H9 (cell line): Measurements from ENCODE around the gene COL27A1. TPM values are rescaled to one million over a fixed set of nuclear protein-coding genes. Genes with fewer than 3 reads are reported as not detected.
A peak's percentile ranks its signal among the peaks of the same experiment; 100 is the strongest.

Experiments used
- DNase-seq: peaks from one replicate; pipeline ENCODE4 v3.0.0-alpha.2; 2017
- H2AFZ ChIP-seq: one replicate; pipeline ENCODE4 v1.6.1; 2013; ENCODE audit warnings: mild to moderate bottlenecking, low read length, control low read depth, moderate library complexity
- H2AK5ac ChIP-seq: 2 replicates; pipeline ENCODE4 v1.6.1; 2013; ENCODE audit warnings: low read length, control low read depth, mixed read lengths; ENCODE audit not compliant: insufficient read length
- H2BK120ac ChIP-seq: one replicate; pipeline ENCODE4 v1.6.1; 2013; ENCODE audit warnings: low read depth, mild to moderate bottlenecking, low read length, control low read depth, inconsistent platforms; ENCODE audit not compliant: poor library complexity, severe bottlenecking
- H2BK12ac ChIP-seq: 2 replicates; pipeline ENCODE4 v1.6.1; 2013; ENCODE audit warnings: low read length, control low read depth, mixed read lengths, low read depth; ENCODE audit not compliant: insufficient read length
- H2BK15ac ChIP-seq: 2 replicates; pipeline ENCODE4 v1.6.1; 2013; ENCODE audit warnings: low read depth, low read length, control low read depth
- H2BK20ac ChIP-seq: one replicate; pipeline ENCODE4 v1.6.1; 2013; ENCODE audit warnings: low read depth, mild to moderate bottlenecking, low read length, control low read depth, inconsistent platforms; ENCODE audit not compliant: poor library complexity, severe bottlenecking
- H2BK5ac ChIP-seq: 2 replicates; pipeline ENCODE4 v1.6.1; 2013; ENCODE audit warnings: low read length, control low read depth, mixed read lengths; ENCODE audit not compliant: insufficient read length
- H3K14ac ChIP-seq: 2 replicates; pipeline ENCODE4 v1.6.1; 2013; ENCODE audit warnings: low read length, control low read depth; ENCODE audit not compliant: insufficient read depth
- H3K18ac ChIP-seq: 2 replicates; pipeline ENCODE4 v1.6.1; 2013; ENCODE audit warnings: low read depth, mild to moderate bottlenecking, mixed read lengths, low read length, control low read depth; ENCODE audit not compliant: insufficient read length
- H3K23ac ChIP-seq: 2 replicates; pipeline ENCODE4 v1.6.1; 2013; ENCODE audit warnings: low read length, control low read depth, mixed read lengths, low read depth; ENCODE audit not compliant: insufficient read length
- H3K23me2 ChIP-seq: 2 replicates; pipeline ENCODE4 v1.6.1; 2013; ENCODE audit warnings: low read depth, mild to moderate bottlenecking, mixed read lengths, low read length, control low read depth; ENCODE audit not compliant: insufficient read length, poor library complexity, severe bottlenecking
- H3K27ac ChIP-seq: 2 replicates; pipeline ENCODE4 v1.5.1; 2013; ENCODE audit warnings: low read length, control low read depth, mixed read lengths, low read depth; ENCODE audit not compliant: insufficient read length
- H3K27me3 ChIP-seq: 2 replicates; pipeline ENCODE4 v1.6.1; 2013; ENCODE audit warnings: low read length, control low read depth, inconsistent platforms; ENCODE audit not compliant: insufficient read depth
- H3K4ac ChIP-seq: 2 replicates; pipeline ENCODE4 v1.6.1; 2013; ENCODE audit warnings: low read depth, mild to moderate bottlenecking, control low read depth, inconsistent platforms, low read length, moderate library complexity
- H3K4me1 ChIP-seq: 2 replicates; pipeline ENCODE4 v1.6.1; 2013; ENCODE audit warnings: low read length, control low read depth, inconsistent platforms; ENCODE audit not compliant: insufficient read depth
- H3K4me2 ChIP-seq: 2 replicates; pipeline ENCODE4 v1.6.1; 2013; ENCODE audit warnings: low read length, control low read depth, mixed read lengths; ENCODE audit not compliant: insufficient read length, insufficient read depth
- H3K56ac ChIP-seq: 2 replicates; pipeline ENCODE4 v1.6.1; 2013; ENCODE audit warnings: low read depth, mild to moderate bottlenecking, mixed read lengths, low read length, control low read depth; ENCODE audit not compliant: insufficient read length
- H3K79me1 ChIP-seq: 2 replicates; pipeline ENCODE4 v1.6.1; 2013; ENCODE audit warnings: low read depth, mild to moderate bottlenecking, moderate library complexity, low read length, control low read depth, inconsistent platforms; ENCODE audit not compliant: insufficient read depth, poor library complexity, severe bottlenecking
- H3K79me2 ChIP-seq: 2 replicates; pipeline ENCODE4 v1.6.1; 2013; ENCODE audit warnings: low read length, control low read depth, inconsistent platforms; ENCODE audit not compliant: insufficient read depth
- H3K9ac ChIP-seq: 2 replicates; pipeline ENCODE4 v1.6.1; 2013; ENCODE audit warnings: low read length, control low read depth, mixed read lengths; ENCODE audit not compliant: insufficient read length; ENCODE audit errors: extremely low read depth
- H3K9me3 ChIP-seq: one replicate; pipeline ENCODE4 v1.6.1; 2013; ENCODE audit warnings: low read depth, low read length, inconsistent platforms; ENCODE audit not compliant: control insufficient read depth
- H3T11ph ChIP-seq: one replicate; pipeline ENCODE4 v1.6.1; 2013; ENCODE audit warnings: mild to moderate bottlenecking, low read length, control low read depth, inconsistent platforms
- H4K20me1 ChIP-seq: one replicate; pipeline ENCODE4 v1.6.1; 2013; ENCODE audit not compliant: control insufficient read depth, insufficient read length, insufficient read depth
- H4K5ac ChIP-seq: 2 replicates; pipeline ENCODE4 v1.6.1; 2013; ENCODE audit warnings: low read depth, mild to moderate bottlenecking, mixed read lengths, low read length, control low read depth; ENCODE audit not compliant: insufficient read length
- H4K8ac ChIP-seq: replicated peaks from 2 replicates; pipeline ENCODE4 v1.6.1; 2013; ENCODE audit warnings: low read length, control low read depth, mixed read lengths, low read depth; ENCODE audit not compliant: insufficient read length
- H4K91ac ChIP-seq: 2 replicates; pipeline ENCODE4 v1.6.1; 2013; ENCODE audit warnings: low read depth, mild to moderate bottlenecking, moderate library complexity, mixed read lengths, low read length, control low read depth; ENCODE audit not compliant: insufficient read length
- H3K27ac Mint-ChIP-seq, 3 experiments: 2 replicates in 2 of 3; 3 replicates in 1 of 3; pipeline ENCODE4 v1.8.0; 2020 to 2021; ENCODE audit warnings: mixed read lengths in 3 of 3, mild to moderate bottlenecking in 1 of 3, moderate library complexity in 1 of 3
- H3K27me3 Mint-ChIP-seq: 2 replicates; pipeline ENCODE4 v1.8.0; 2021; ENCODE audit warnings: low read depth, mild to moderate bottlenecking, moderate library complexity, mixed read lengths
- H3K36me3 Mint-ChIP-seq, 3 experiments: 2 replicates in 2 of 3; 3 replicates in 1 of 3; pipeline ENCODE4 v1.8.0; 2020 to 2021; ENCODE audit warnings: low read depth in 3 of 3, mixed read lengths in 3 of 3; ENCODE audit not compliant: insufficient read depth in 1 of 3
- H3K4me1 Mint-ChIP-seq, 2 experiments: 2 replicates each; pipeline ENCODE4 v1.8.0; 2020; ENCODE audit warnings: mixed read lengths in 2 of 2
- H3K4me3 Mint-ChIP-seq, 2 experiments: 2 replicates in 1 of 2; 3 replicates in 1 of 2; pipeline ENCODE4 v1.8.0; 2020 to 2021; ENCODE audit warnings: mild to moderate bottlenecking in 2 of 2, mixed read lengths in 2 of 2, moderate library complexity in 1 of 2
- H3K9me3 Mint-ChIP-seq, 2 experiments: 2 replicates in 1 of 2; 3 replicates in 1 of 2; pipeline ENCODE4 v1.8.0; 2020; ENCODE audit warnings: mild to moderate bottlenecking in 2 of 2, mixed read lengths in 2 of 2, moderate library complexity in 1 of 2
- WGBS: extraction: QIAGEN DNeasy Blood & Tissue Kit; methylation state at CpG from one replicate; pipeline ENCODE4 v1.1.7; 2013; ENCODE audit warnings: missing lambda C conversion rate, low lambda C conversion rate, mixed read lengths; ENCODE audit not compliant: insufficient read length; ENCODE audit errors: extremely low coverage; 5-methylcytosine and 5-hydroxymethylcytosine counted together
- total RNA-seq: library from RNA; stranded (reverse); gene quantifications from 2 replicates; pipeline ENCODE4 v1.2.1, GENCODE V29; 2021
- TF ChIP-seq, protein P1 (sequence below): fragments of 200-600 bp; sonication (generic); conservative IDR thresholded peaks from 3 replicates; pipeline ENCODE4 v1.8.0; 2021; ENCODE audit warnings: antibody characterized with exemption, mild to moderate bottlenecking

The COL27A1 gene
- total RNA-seq, 1 experiment from 2014 or later: 17.9 TPM

DNA sequence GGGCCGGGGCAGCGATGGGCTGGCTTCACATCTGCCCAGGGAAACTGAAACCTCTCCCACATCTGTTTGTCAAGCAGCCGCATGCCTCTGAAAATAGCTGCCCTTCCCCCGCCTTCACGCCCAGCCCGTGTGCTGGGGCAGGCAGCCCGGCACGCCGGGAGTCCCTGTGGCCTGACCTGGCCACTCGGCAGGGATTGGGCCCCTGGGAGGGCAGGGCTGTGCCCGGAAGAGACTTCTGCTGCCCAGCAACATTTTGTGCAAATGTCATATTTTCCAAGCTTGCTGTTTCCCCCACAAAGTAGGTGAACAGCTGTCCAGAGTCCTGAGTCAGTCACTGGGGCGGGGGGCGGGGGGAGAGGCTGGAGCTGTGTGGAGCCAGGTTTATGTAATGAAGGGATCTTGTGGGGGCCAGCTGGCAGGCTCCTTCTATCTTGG is 8.2 kb downstream of the COL27A1 start:
- peaks cover 4 to 10% (median 4%) of the 10 kb centered on the region in 3 experiments for H3K36me3 Mint-ChIP-seq
- peaks cover 13 to 23% of the 10 kb centered on the region in 2 experiments for H3K4me1 Mint-ChIP-seq

More for the DNA sequence above, 8.2 kb downstream of the COL27A1 start:
- H2BK12ac ChIP-seq: no peak overlapping the region
- no peak overlapping the region for H3K23ac ChIP-seq
- H2BK20ac ChIP-seq: no peak overlapping the region
- H3K79me1 ChIP-seq: no peaks in the 10 kb centered on the region
- no peak overlapping the region for H4K8ac ChIP-seq
- no peak overlapping the region for H2BK15ac ChIP-seq
- no peak overlapping the region for H3K4ac ChIP-seq
- no peaks in the 10 kb centered on the region for H3K4me1 ChIP-seq
- no peak overlapping the region for H3K18ac ChIP-seq
- H2AK5ac ChIP-seq: no peak overlapping the region
- no peak overlapping the region for H2BK5ac ChIP-seq
- no peak overlapping the region for H4K5ac ChIP-seq
- no peak overlapping the region for H2BK120ac ChIP-seq
- no peak overlapping the region for H3K4me2 ChIP-seq
- no peak overlapping the region for H3T11ph ChIP-seq
- H3K9ac ChIP-seq: no peak overlapping the region
- DNase-seq: peak; percentile 60
- no peaks in the 10 kb centered on the region for H3K27me3 ChIP-seq
- no peaks in the 10 kb centered on the region for H3K9me3 Mint-ChIP-seq
- no peaks in the 10 kb centered on the region for H4K20me1 ChIP-seq
- H3K27me3 Mint-ChIP-seq: peaks cover 5% of the 10 kb centered on the region
- no peaks in the 10 kb centered on the region for H3K9me3 ChIP-seq
- WGBS: no CpG with 5 or more reads among the region's 13 CpGs
- no peak overlapping the region for H3K14ac ChIP-seq
- no peaks in the 10 kb centered on the region for H3K23me2 ChIP-seq
- H2AFZ ChIP-seq: no peak overlapping the region
- H3K56ac ChIP-seq: no peak overlapping the region
- H4K91ac ChIP-seq: no peak overlapping the region
- no peak overlapping the region for H3K27ac ChIP-seq
- no peak overlapping the region for H3K27ac Mint-ChIP-seq
- H3K79me2 ChIP-seq: no peaks in the 10 kb centered on the region; the same call in 1 of the 2 replicates
- TF ChIP-seq, protein P1, sequence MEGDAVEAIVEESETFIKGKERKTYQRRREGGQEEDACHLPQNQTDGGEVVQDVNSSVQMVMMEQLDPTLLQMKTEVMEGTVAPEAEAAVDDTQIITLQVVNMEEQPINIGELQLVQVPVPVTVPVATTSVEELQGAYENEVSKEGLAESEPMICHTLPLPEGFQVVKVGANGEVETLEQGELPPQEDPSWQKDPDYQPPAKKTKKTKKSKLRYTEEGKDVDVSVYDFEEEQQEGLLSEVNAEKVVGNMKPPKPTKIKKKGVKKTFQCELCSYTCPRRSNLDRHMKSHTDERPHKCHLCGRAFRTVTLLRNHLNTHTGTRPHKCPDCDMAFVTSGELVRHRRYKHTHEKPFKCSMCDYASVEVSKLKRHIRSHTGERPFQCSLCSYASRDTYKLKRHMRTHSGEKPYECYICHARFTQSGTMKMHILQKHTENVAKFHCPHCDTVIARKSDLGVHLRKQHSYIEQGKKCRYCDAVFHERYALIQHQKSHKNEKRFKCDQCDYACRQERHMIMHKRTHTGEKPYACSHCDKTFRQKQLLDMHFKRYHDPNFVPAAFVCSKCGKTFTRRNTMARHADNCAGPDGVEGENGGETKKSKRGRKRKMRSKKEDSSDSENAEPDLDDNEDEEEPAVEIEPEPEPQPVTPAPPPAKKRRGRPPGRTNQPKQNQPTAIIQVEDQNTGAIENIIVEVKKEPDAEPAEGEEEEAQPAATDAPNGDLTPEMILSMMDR: no peak
- no peak overlapping the region for H3K4me3 Mint-ChIP-seq
